Muscle of leg (tissue), 11 donors: ENCODE results near the gene BEAN1. TPM values are rescaled to one million over a fixed set of nuclear protein-coding genes. Genes with fewer than 3 reads are reported as not detected.

Experiments used
- DNase-seq: peaks from one replicate; pipeline ENCODE4 v3.0.0; 2013
- H3K27ac ChIP-seq: one replicate; pipeline ENCODE4 v1.5.1; 2013; ENCODE audit warnings: mild to moderate bottlenecking, low read length, control low read depth
- H3K27me3 ChIP-seq: one replicate; pipeline ENCODE4 v1.6.1; 2013; ENCODE audit warnings: low read length; ENCODE audit not compliant: control insufficient read depth, insufficient read depth
- H3K36me3 ChIP-seq: one replicate; pipeline ENCODE4 v1.6.1; 2013; ENCODE audit warnings: low read length; ENCODE audit not compliant: control insufficient read depth, insufficient read depth
- H3K4me1 ChIP-seq: one replicate; pipeline ENCODE4 v1.6.1; 2013; ENCODE audit warnings: low read length; ENCODE audit not compliant: control insufficient read depth, insufficient read depth
- H3K4me3 ChIP-seq: one replicate; pipeline ENCODE4 v1.5.1; 2013; ENCODE audit warnings: low read length, control low read depth
- H3K9me3 ChIP-seq: replicated peaks from 2 replicates; pipeline ENCODE4 v1.6.1; 2013; ENCODE audit warnings: low read depth, low read length; ENCODE audit not compliant: control insufficient read depth
- WGBS: methylation state at CpG from one replicate; pipeline ENCODE4 v1.1.5; 2013; ENCODE audit warnings: missing lambda C conversion rate; ENCODE audit not compliant: insufficient coverage; 5-methylcytosine and 5-hydroxymethylcytosine counted together
- polyA plus RNA-seq, 8 donors: library from polyadenylated mRNA; unstranded; fragments of 120-200 nt; gene quantifications; one replicate each; pipeline versions ENCODE4 v1.2.1 to v1.2.3, GENCODE V29; 2013; ENCODE audit warnings: inconsistent platforms in 1 of 8, low replicate concordance in 1 of 8; ENCODE audit not compliant: insufficient read length in 8 of 8, insufficient read depth in 1 of 8
- total RNA-seq: library from RNA; stranded (reverse); fragments of 120-200 nt; gene quantifications from one replicate; pipeline ENCODE4 v1.2.4, GENCODE V29; 2013

BEAN1 gene
- total and polyA plus RNA-seq, 9 donors = 0.40 to 2.1 (median 0.80) TPM

GRCh38 chr16:66476328-66477027, 49.4 kb downstream of the BEAN1 start:
- peaks cover 39% of the 10 kb centered on the region for H3K4me1 ChIP-seq

DNA sequence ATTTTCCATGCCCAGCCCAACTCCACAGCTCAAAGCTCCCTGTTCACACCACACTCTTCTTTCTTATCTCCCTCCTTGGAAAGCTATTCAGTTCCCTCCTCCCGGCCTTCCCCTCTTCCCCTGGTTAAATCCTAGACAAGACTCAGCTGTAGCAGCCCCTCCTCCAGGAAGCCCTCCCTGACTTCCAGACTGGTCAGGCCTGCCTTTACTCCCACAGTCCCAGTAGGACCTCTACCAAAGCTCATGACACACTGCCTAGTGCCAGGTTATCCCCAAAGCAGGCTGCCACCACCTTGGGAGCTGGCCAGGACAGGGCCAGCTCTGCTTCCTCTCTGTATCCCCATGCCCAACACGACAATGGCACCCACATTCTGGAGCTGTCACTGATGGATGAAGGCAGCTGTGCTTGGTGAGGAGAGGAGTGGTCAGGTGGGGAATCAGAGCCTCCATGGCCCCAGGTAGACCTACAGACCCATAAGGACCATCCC, 50.0 kb downstream of the BEAN1 start:
- peaks cover 2% of the 10 kb centered on the region for H3K27me3 ChIP-seq
- no peaks in the 10 kb centered on the region for H3K36me3 ChIP-seq
- DNase-seq = no peak
- no peak overlapping the region for H3K4me3 ChIP-seq
- H3K27ac ChIP-seq = no peak overlapping the region
- H3K9me3 ChIP-seq = no peaks in the 10 kb centered on the region
- H3K4me1 ChIP-seq = peaks cover 33% of the 10 kb centered on the region
- WGBS = 33% methylated on average over 1 of the region's 2 CpGs

More at GRCh38 chr16:66476328-66477027, 49.4 kb downstream of the BEAN1 start:
- WGBS = 72% methylated on average over 3 of the region's 8 CpGs
- H3K36me3 ChIP-seq = no peaks in the 10 kb centered on the region
- no peak for DNase-seq
- H3K4me3 ChIP-seq = no peak overlapping the region
- H3K27me3 ChIP-seq = peaks cover 2% of the 10 kb centered on the region
- no peaks in the 10 kb centered on the region for H3K9me3 ChIP-seq
- H3K27ac ChIP-seq = no peak overlapping the region

DNA sequence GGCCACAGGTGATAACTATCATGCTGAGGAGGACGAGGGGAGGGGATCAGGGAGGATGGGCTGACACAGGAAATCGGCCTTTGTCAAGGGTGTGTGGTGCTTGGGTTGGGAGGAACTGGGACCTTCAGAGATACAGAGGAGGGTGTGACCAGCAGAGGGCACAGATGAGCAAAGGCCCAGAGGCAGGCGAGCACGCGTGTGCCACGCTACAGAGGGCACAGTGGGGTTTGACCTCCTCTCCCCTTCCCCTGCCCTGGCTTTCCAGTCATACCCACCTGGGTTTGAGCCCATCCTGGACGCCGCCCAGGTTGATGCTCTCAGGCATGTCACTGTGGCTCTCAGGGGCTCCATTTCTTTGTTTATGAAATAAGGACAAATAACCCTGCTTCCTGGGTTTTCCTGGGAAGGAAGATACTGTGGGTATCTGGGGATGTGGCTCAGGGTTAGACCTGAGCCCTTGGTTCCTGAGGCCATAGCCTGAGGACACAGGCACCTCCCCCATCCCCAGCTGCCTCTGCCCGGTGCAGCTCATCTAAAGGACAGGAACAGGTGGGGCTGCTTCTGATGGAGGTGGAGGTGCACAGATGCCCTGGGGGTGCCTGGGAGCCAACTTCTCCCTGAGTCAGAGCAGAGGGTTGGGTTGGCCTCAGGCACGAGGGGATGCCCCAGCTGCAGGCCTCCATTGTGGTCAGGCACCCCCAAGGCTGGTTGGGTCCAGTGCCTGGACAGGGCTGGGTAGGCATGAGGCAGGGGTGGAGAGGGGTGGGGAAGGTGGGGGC, 51.8 kb downstream of the BEAN1 start:
- Histone ChIP-seq H3K27ac (no peak overlapping the region), H3K4me3 (no peak overlapping the region), H3K9me3 (no peaks in the 10 kb centered on the region), H3K27me3 (peaks cover 2% of the 10 kb centered on the region), H3K4me1 (peaks cover 29% of the 10 kb centered on the region), H3K36me3 (no peaks in the 10 kb centered on the region)
- peak; percentile 54 for DNase-seq
- 15% methylated on average over 6 of the region's 10 CpGs for WGBS

- WGBS = 91% methylated on average over 5 of the region's 5 CpGs
- peaks cover 2% of the 10 kb centered on the region for H3K27me3 ChIP-seq
- peaks cover 27% of the 10 kb centered on the region for H3K4me1 ChIP-seq
- no peak overlapping the region for H3K4me3 ChIP-seq
- H3K9me3 ChIP-seq = no peaks in the 10 kb centered on the region
- DNase-seq = no peak
- H3K36me3 ChIP-seq = no peaks in the 10 kb centered on the region
- H3K27ac ChIP-seq = no peak overlapping the region
Measured at GRCh38 chr16:66479661-66480264, 52.7 kb downstream of the BEAN1 start.

GRCh38 chr16:66480265-66481080, 53.4 kb downstream of the BEAN1 start:
- no peaks in the 10 kb centered on the region for H3K9me3 ChIP-seq
- H3K4me3 ChIP-seq = no peak overlapping the region
- WGBS = 77% methylated on average over 20 of the region's 25 CpGs
- no peaks in the 10 kb centered on the region for H3K36me3 ChIP-seq
- peaks cover 2% of the 10 kb centered on the region for H3K27me3 ChIP-seq
- H3K27ac ChIP-seq = no peak overlapping the region
- peaks cover 20% of the 10 kb centered on the region for H3K4me1 ChIP-seq
- DNase-seq = no peak

GRCh38 chr16:66481081-66481942, 54.2 kb downstream of the BEAN1 start:
- Histone ChIP-seq H3K4me1 (peaks cover 19% of the 10 kb centered on the region), H3K27ac (no peak overlapping the region), H3K36me3 (no peaks in the 10 kb centered on the region), H3K9me3 (no peaks in the 10 kb centered on the region), H3K4me3 (no peak overlapping the region), H3K27me3 (peaks cover 1% of the 10 kb centered on the region)
- WGBS = 87% methylated on average over 7 of the region's 25 CpGs
- DNase-seq = no peak

GRCh38 chr16:66481943-66482390, 54.9 kb downstream of the BEAN1 start:
- WGBS = 67% methylated on average over 1 of the region's 7 CpGs
- Histone ChIP-seq H3K4me3 (no peak overlapping the region), H3K36me3 (no peaks in the 10 kb centered on the region), H3K27ac (no peak overlapping the region), H3K27me3 (no peaks in the 10 kb centered on the region), H3K9me3 (no peaks in the 10 kb centered on the region), H3K4me1 (peaks cover 23% of the 10 kb centered on the region)
- no peak for DNase-seq

DNA sequence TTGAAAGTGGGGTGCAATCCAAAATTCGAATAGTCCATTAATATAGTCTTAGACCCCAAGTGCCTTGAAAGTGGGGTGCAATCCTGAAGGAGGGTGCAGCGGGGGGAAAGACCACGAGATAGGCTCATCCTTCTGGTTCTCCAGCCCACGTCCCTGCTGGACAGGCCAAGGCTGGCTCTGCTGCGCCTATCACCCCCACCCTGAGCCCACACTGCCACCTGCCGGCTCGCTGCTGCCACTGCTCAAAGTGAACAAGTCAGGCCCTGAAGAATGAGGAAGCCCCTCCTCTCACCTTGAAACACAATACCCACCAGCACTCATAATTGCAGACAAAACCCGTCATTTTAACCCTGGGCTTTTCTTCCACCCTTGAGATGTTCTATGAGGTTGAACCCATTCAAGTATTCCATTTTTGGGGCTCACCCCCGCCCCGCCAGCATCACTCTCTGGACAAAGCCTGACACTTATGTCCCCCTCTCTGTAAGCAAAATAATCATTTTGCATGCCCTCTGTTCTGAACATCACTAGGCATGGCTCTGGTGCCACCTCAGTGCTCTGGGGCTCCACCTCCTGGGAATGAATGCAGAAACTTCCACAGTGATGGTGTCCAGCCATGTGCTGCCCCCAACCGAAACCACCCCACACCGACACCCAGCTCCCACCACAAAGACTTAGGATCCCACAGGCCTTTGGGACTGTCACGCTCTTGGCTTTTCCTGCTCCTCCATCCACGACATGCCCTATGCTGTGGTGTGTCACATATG, 56.8 kb downstream of the BEAN1 start:
- H3K4me3 ChIP-seq = no peak overlapping the region
- H3K27ac ChIP-seq = no peak overlapping the region
- H3K27me3 ChIP-seq = no peaks in the 10 kb centered on the region
- peaks cover 25% of the 10 kb centered on the region for H3K4me1 ChIP-seq
- WGBS = 78% methylated on average over 7 of the region's 14 CpGs
- peak; percentile 76 for DNase-seq
- peaks cover 2% of the 10 kb centered on the region for H3K9me3 ChIP-seq
- no peaks in the 10 kb centered on the region for H3K36me3 ChIP-seq
